GM18507 (cell line): Measurements from ENCODE around the gene PSMB7.

Experiments used
- DNase-seq: peaks from one replicate; pipeline ENCODE4 v3.0.0; 2011; ENCODE audit warnings: low read depth; ENCODE audit not compliant: insufficient read length; ENCODE audit errors: extremely low spot score
- FAIRE-seq: peaks from 2 replicates; lab custom pipeline; 2011; peaks lifted over from hg19 to GRCh38; lab: Jason Lieb, UNC

The PSMB7 gene

GRCh38 chr9:124389146-124389939, 25.9 kb downstream of the PSMB7 start:
- FAIRE-seq (no peak), DNase-seq (no peak)

- DNase-seq (no peak), FAIRE-seq (no peak)
Measured at GRCh38 chr9:124388275-124389048, 26.8 kb downstream of the PSMB7 start.

GRCh38 chr9:124386201-124386600, 29.0 kb downstream of the PSMB7 start:
- FAIRE-seq: no peak
- DNase-seq: no peak

GRCh38 chr9:124385623-124386022, 29.6 kb downstream of the PSMB7 start:
- no peak for FAIRE-seq
- DNase-seq: no peak

- FAIRE-seq: no peak
- no peak for DNase-seq
Measured at GRCh38 chr9:124384846-124385245, 30.4 kb downstream of the PSMB7 start.

- FAIRE-seq (no peak), DNase-seq (no peak)
Measured at GRCh38 chr9:124384210-124384609, 31.0 kb downstream of the PSMB7 start.

- FAIRE-seq (no peak), DNase-seq (no peak)
Measured at GRCh38 chr9:124381170-124381945, 33.9 kb downstream of the PSMB7 start.

- DNase-seq: no peak
- no peak for FAIRE-seq
Measured at GRCh38 chr9:124377551-124378406, 37.5 kb downstream of the PSMB7 start.

- DNase-seq (no peak), FAIRE-seq (no peak)
Measured at GRCh38 chr9:124376329-124376728, 38.9 kb downstream of the PSMB7 start.

GRCh38 chr9:124375726-124376125, 39.5 kb downstream of the PSMB7 start:
- FAIRE-seq: no peak
- DNase-seq: no peak

GRCh38 chr9:124373851-124374250, 41.4 kb downstream of the PSMB7 start:
- no peak for DNase-seq
- FAIRE-seq: no peak

- no peak for FAIRE-seq
Measured at GRCh38 chr9:124373386-124373785, 41.9 kb downstream of the PSMB7 start.

GRCh38 chr9:124372038-124372437, 43.2 kb downstream of the PSMB7 start:
- no peak for DNase-seq
- no peak for FAIRE-seq

More at GRCh38 chr9:124373386-124373785, 41.9 kb downstream of the PSMB7 start:
- no peak for DNase-seq

- FAIRE-seq (no peak), DNase-seq (no peak)
Measured at GRCh38 chr9:124370896-124371582, 44.2 kb downstream of the PSMB7 start.

GRCh38 chr9:124369231-124369797, 45.9 kb downstream of the PSMB7 start:
- DNase-seq: no peak
- FAIRE-seq: no peak

- DNase-seq (no peak), FAIRE-seq (no peak)
Measured at GRCh38 chr9:124368692-124369091, 46.5 kb downstream of the PSMB7 start.

- FAIRE-seq (no peak), DNase-seq (no peak)
Measured at GRCh38 chr9:124366476-124367220, 48.6 kb downstream of the PSMB7 start.

- no peak for FAIRE-seq
- DNase-seq: no peak
Measured at GRCh38 chr9:124365036-124365435, 50.2 kb downstream of the PSMB7 start.
